Measurements from ENCODE around the gene ERBB4. TPM values are rescaled to one million over a fixed set of nuclear protein-coding genes. Genes with fewer than 3 reads are reported as not detected.

The ERBB4 gene
- total and polyA plus RNA-seq, 2 of the 8 experiments (the other 6 are each of a cell fraction or from before 2014, with no cell fraction given) = 0.34 to 1.3 TPM

DNA sequence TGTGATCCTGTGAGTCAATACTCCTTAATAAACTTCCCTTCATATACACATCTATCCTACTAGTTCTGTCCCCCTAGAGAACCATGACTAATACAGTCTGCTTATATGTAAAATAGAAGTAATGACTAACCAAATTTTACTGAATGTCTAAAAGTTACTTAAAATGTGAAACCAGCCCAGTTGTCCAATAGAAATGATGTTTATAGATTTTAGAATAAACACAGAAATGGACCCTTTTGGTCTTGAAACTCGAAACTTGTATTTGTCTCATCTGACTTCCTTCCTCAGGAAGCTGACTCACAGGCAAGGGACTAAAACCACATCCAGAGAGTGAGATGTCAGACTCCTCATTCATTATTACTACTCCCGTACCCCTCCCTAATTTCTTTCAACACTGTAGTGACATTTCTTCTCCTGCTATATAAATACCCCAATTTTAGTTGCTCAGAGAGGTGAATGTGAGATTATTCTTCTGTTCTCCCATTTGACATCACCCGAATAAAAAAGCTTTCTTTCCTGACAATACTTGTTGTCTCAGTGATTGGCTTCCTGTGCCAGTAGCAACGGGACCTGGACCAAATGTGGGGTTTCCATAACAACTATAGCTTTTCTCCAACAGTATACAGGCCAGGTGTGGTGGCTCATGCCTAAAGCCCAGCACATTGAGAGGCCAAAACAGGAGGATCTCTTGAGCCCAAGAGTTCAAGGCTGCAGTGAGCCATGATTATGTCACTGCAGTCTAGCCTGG, 486.0 kb downstream of the ERBB4 start:
- 96 to 100% methylated on average over 1 to 4 of the region's 4 CpGs for WGBS, 2 experiments (ENCODE audit: extremely low coverage in 1 of 2, insufficient coverage in 1 of 2, insufficient read length in 1 of 2, insufficient replicate concordance in 2 of 2, low coverage in 1 of 2, low lambda C conversion rate in 2 of 2, missing lambda C conversion rate in 1 of 2)
- CTCF ChIA-PET (ENCODE audit: partially characterized antibody) = no interaction called here
- Histone ChIP-seq H4K8ac (ENCODE audit: extremely low read depth, insufficient read depth, low read length) (no peak overlapping the region), H3K14ac (ENCODE audit: insufficient read length) (no peak overlapping the region), H2AK5ac (ENCODE audit: low read depth, low read length) (no peak overlapping the region), H3K27ac (ENCODE audit: low read depth, low read length) (no peak overlapping the region), H2BK20ac (ENCODE audit: low read length) (no peak overlapping the region), H4K91ac (replicated peaks; ENCODE audit: insufficient read length, low read length) (no peak overlapping the region), H3K79me1 (ENCODE audit: low read depth, low read length) (no peaks in the 10 kb centered on the region), H2AFZ (ENCODE audit: low read length) (no peak overlapping the region), H2BK12ac (ENCODE audit: low read depth, low read length) (no peak overlapping the region), H3K79me2 (ENCODE audit: control insufficient read depth in 1 of 2, insufficient read depth in 2 of 2, low read length in 2 of 2) (no peaks in the 10 kb centered on the region), H3K27me3 (replicated peaks in 1 of 4; ENCODE audit: control insufficient read depth in 3 of 4, extremely low read depth in 1 of 4, insufficient read depth in 3 of 4, low read length in 3 of 4) (no peaks in the 10 kb centered on the region), H3K4me1 (replicated peaks in 1 of 4; ENCODE audit: control insufficient read depth in 3 of 4, insufficient read depth in 4 of 4, low read length in 3 of 4) (no peaks in the 10 kb centered on the region), H2BK5ac (ENCODE audit: low read depth, low read length) (no peak overlapping the region), H3K9ac (replicated peaks in 1 of 4; ENCODE audit: extremely low read depth in 1 of 4, low read depth in 3 of 4, low read length in 3 of 4) (no peak overlapping the region), H3K36me3 (ENCODE audit: control insufficient read depth in 2 of 4, insufficient read depth in 4 of 4, low read length in 3 of 4) (no peaks in the 10 kb centered on the region), H3K4ac (replicated peaks; ENCODE audit: insufficient read length, low read depth, low read length) (no peak overlapping the region), H2BK15ac (ENCODE audit: low read length) (no peak overlapping the region), H4K5ac (ENCODE audit: insufficient read length, low read depth, low read length) (no peak overlapping the region), H3K9me3 (ENCODE audit: insufficient read depth in 2 of 2, low read depth in 1 of 2, low read length in 1 of 2) (peaks cover 13 to 22% of the 10 kb centered on the region in 2 experiments; a peak in 3 of 4 replicates), H3K23ac (ENCODE audit: insufficient read length) (no peak overlapping the region), H2BK120ac (replicated peaks; ENCODE audit: low read depth, low read length) (no peak overlapping the region), H3K18ac (ENCODE audit: extremely low read depth, low read length) (no peak overlapping the region), H3K23me2 (ENCODE audit: low read depth, low read length) (no peaks in the 10 kb centered on the region), H3K4me3 (ENCODE audit: extremely low read depth in 1 of 4, insufficient read depth in 2 of 4, low read depth in 3 of 4, low read length in 4 of 4) (no peak overlapping the region), H4K20me1 (replicated peaks in 1 of 2; ENCODE audit: control insufficient read depth in 1 of 2, insufficient read depth in 2 of 2, low read length in 2 of 2) (no peaks in the 10 kb centered on the region), H3K56ac (replicated peaks; ENCODE audit: insufficient read length, low read depth, low read length) (no peak overlapping the region), H3K4me2 (ENCODE audit: insufficient read depth in 1 of 2, low read depth in 2 of 2, low read length in 2 of 2) (no peak overlapping the region)
- no peak for DNase-seq (ENCODE audit: low read depth in 1 of 2, low spot score in 2 of 2)
- POLR2A ChIA-PET (ENCODE audit: partially characterized antibody) = no interaction called here
- FAIRE-seq = no peak
